ENCODE results near the gene FBXO2. TPM values are rescaled to one million over a fixed set of nuclear protein-coding genes. Genes with fewer than 3 reads are reported as not detected.

The FBXO2 gene
- total and polyA plus RNA-seq, 3 donors from 2014 or later, result 11.3 to 19.0 (median 17.3) TPM

DNA sequence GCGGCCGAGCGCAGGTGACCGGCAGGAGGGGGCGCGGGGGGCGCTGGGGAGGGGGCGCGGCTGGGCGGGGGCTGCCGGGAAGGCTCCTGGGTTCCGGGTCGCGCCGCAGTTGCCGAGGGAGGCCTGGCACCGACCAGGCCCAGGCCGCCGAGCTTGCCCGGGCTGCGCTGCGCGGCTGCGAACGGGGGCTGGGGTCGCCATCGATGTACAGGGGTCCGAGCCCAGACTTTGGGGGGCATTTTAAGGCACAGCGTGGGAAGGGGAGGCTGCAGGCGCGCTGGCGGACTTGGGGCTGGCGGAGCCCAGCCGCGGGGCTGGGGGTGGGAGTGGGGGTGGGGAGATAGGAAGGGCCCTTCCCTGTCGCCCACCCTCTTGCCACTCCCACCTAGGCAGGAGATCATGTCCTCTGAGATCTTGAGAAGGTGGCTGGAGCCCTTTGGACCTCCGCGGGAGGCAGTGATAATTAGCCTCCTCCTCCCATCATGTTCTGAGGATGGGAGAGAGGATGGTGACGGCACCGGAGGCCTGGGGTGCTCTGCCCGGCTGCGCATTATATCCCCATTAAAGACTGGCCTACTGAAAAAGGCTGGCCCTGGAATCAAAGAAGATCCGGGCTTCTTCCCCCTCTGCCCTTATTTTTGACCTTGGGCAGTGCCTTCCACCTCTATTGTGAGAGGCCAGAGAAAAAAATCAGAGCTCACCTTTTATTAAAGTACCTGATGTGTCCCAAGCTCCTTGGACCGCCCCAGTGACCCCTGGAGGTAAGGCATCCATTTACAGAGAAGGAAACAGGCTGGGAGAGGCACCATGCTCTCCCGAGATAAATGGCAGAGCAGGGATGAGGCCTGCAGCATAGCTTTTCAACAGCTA is 945 bp upstream of the FBXO2 start:
- Histone ChIP-seq H3K27me3 (no peaks in the 10 kb centered on the region), H3K36me3 (ENCODE audit: low read depth, missing control alignments) (no peaks in the 10 kb centered on the region), H3K4me1 (peaks cover 15% of the 10 kb centered on the region), H3K9me3 (no peaks in the 10 kb centered on the region), H3K4me3 (peak overlapping the region; percentile 71), H3K27ac (peak overlapping the region in 1 of 2 donors; percentile 39)
- TF ChIP-seq CTCF (IDR thresholded peaks at IDR 0.05), result no peak
- TF ChIP-seq POLR2A (IDR thresholded peaks at IDR 0.05), result no peak
- intact Hi-C loops (cut with DNase I; ENCODE audit: low total_unique reads), result no loop called here
- no peak for DNase-seq
- WGBS, 2 donors, result 7 to 8% methylated on average over 8 to 26 of the region's 45 CpGs

GRCh38 chr1:11653861-11654136 is 430 bp downstream of the FBXO2 start:
- intact Hi-C loops (cut with DNase I; ENCODE audit: low total_unique reads), result no loop called here
- Histone ChIP-seq H3K9me3 (no peaks in the 10 kb centered on the region), H3K27me3 (no peaks in the 10 kb centered on the region), H3K4me3 (peak overlapping the region; percentile 71), H3K36me3 (ENCODE audit: low read depth, missing control alignments) (no peaks in the 10 kb centered on the region), H3K27ac (peak overlapping the region; percentile 38 to 55), H3K4me1 (peaks cover 28% of the 10 kb centered on the region)
- TF ChIP-seq POLR2A (IDR thresholded peaks at IDR 0.05) (no peak), CTCF (IDR thresholded peaks at IDR 0.05) (no peak)
- 22 to 51% methylated on average over 4 to 7 of the region's 7 CpGs for WGBS, 2 donors
- DNase-seq, result no peak

GRCh38 chr1:11653101-11653860 is 948 bp downstream of the FBXO2 start:
- Histone ChIP-seq H3K9me3 (no peaks in the 10 kb centered on the region), H3K36me3 (ENCODE audit: low read depth, missing control alignments) (no peaks in the 10 kb centered on the region), H3K27ac (peak overlapping the region; percentile 38 to 55), H3K4me3 (no peak overlapping the region), H3K27me3 (no peaks in the 10 kb centered on the region), H3K4me1 (peaks cover 34% of the 10 kb centered on the region)
- WGBS, 2 donors, result 54 to 63% methylated on average over 10 to 17 of the region's 17 CpGs
- TF ChIP-seq CTCF (IDR thresholded peaks at IDR 0.05) (no peak), POLR2A (IDR thresholded peaks at IDR 0.05) (no peak)
- no peak for DNase-seq
- intact Hi-C loops (cut with DNase I; ENCODE audit: low total_unique reads), result no loop called here

DNA sequence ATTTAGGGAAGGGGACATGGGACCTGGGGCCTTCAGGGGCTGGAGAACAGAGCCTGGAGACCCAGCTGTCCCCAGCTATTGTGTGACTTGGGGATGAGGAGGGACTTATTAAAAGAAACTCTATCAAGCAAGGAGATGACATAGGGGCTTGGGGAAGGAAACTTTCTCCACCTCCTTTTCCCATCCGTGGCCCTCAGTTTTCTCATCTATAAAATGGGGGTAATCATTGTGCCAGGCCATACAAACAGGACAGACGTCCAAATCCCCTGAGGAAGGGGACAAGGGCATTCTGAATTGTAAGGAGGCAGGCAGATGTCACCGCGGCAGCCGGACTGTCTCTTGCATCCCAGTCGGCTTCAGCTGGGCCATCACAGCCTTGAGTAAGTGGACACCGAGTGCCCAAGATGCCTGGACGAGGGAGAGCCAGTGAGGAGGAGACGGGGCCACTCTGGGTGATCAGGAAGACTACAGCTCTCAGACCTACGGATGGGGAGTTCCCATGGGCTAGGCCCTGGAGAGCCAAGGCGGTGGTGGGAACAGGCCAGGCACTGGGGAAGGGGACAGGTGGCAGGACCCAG is 1.9 kb downstream of the FBXO2 start:
- H3K27ac ChIP-seq, result no peak overlapping the region
- H3K4me1 ChIP-seq, result peaks cover 40% of the 10 kb centered on the region
- WGBS, 2 donors, result 88 to 91% methylated on average over 11 of the region's 11 CpGs
- no peak overlapping the region for H3K4me3 ChIP-seq
- no peak for DNase-seq
- H3K9me3 ChIP-seq, result no peaks in the 10 kb centered on the region
- intact Hi-C loops (cut with DNase I; ENCODE audit: low total_unique reads), result no loop called here
- TF ChIP-seq CTCF (IDR thresholded peaks at IDR 0.05) (no peak), POLR2A (IDR thresholded peaks at IDR 0.05) (no peak)
- no peaks in the 10 kb centered on the region for H3K36me3 ChIP-seq (ENCODE audit: low read depth, missing control alignments)
- no peaks in the 10 kb centered on the region for H3K27me3 ChIP-seq
